Sigmoid colon (tissue), 4 donors: ENCODE data around the gene CBLN3.

Experiments
- CTCF ChIP-seq, 4 experiments: fragments of 450-650 bp in 3 of 4; fragments of 200-600 bp in 1 of 4; IDR thresholded peaks; one replicate each; pipeline ENCODE4 v1.5.1; 2016 to 2019; ENCODE audit warnings: antibody characterized with exemption in 4 of 4, mild to moderate bottlenecking in 3 of 4, moderate library complexity in 2 of 4
- EP300 ChIP-seq, 4 donors: sonication (generic); formaldehyde crosslinking; IDR thresholded peaks; one replicate each; pipeline ENCODE4 v1.6.1; 2017; ENCODE audit warnings: antibody characterized with exemption in 4 of 4
- POLR2A ChIP-seq, 2 donors: fragments of 450-650 bp; IDR thresholded peaks; one replicate each; pipeline ENCODE4 v1.6.1; 2016; ENCODE audit warnings: antibody characterized with exemption in 2 of 2, mild to moderate bottlenecking in 2 of 2, moderate library complexity in 2 of 2
- POLR2AphosphoS5 ChIP-seq, 4 donors: sonication (generic); formaldehyde crosslinking; IDR thresholded peaks; one replicate each; pipeline ENCODE4 v1.6.1; 2017; ENCODE audit warnings: antibody characterized with exemption in 4 of 4

- TF ChIP-seq POLR2A (IDR thresholded peaks at IDR 0.05) (no peak), CTCF (IDR thresholded peaks at IDR 0.05) (no peak), EP300 (IDR thresholded peaks at IDR 0.05) (no peak), POLR2AphosphoS5 (IDR thresholded peaks at IDR 0.05) (no peak)
These were observed 8.2 kb upstream of the CBLN3 start for GRCh38 chr14:24437736-24438067.
